Heart right ventricle (tissue), 16 donors: ENCODE measurements around the gene HMG20B. TPM values are rescaled to one million over a fixed set of nuclear protein-coding genes. Genes with fewer than 3 reads are reported as not detected.
A peak's percentile ranks its signal among the peaks of the same experiment; 100 is the strongest.
"Not testable (repeated sequence)": the region's sequence is repeated elsewhere in the genome, so short reads cannot be mapped to it uniquely, and the experiment has no call there.

Source experiments
- ATAC-seq, 8 donors: fragments of 200-7000 bp; cut with Tn5 transposase; one replicate each; pipeline ENCODE4 v1.9.1; 2020; ENCODE audit warnings: mild to moderate bottlenecking in 8 of 8, moderate library complexity in 8 of 8, moderate number of reproducible peaks in 1 of 8
- DNase-seq, 2 donors: peaks; one replicate each; pipeline ENCODE4 v3.0.0-alpha.2; 2020
- H3K27ac ChIP-seq, 10 donors: fragments of 200-600 bp; sonication (generic) in 2 of 10; one replicate each; pipeline versions ENCODE4 v1.5.0 to v1.8.0; 2020 to 2022; ENCODE audit warnings: mild to moderate bottlenecking in 3 of 10
- H3K27me3 ChIP-seq, 7 donors: fragments of 200-600 bp; one replicate each; pipeline ENCODE4 v1.8.0; 2021 to 2022; ENCODE audit warnings: mild to moderate bottlenecking in 2 of 7
- H3K36me3 ChIP-seq, 9 donors: fragments of 200-600 bp; sonication (generic) in 1 of 9; one replicate each; pipeline versions ENCODE4 v1.5.0 to v1.8.0; 2020 to 2022; ENCODE audit warnings: mild to moderate bottlenecking in 2 of 9
- H3K4me1 ChIP-seq, 9 donors: fragments of 200-600 bp; sonication (generic) in 1 of 9; one replicate each; pipeline versions ENCODE4 v1.5.0 to v1.8.0; 2020 to 2022; ENCODE audit warnings: mild to moderate bottlenecking in 4 of 9
- H3K4me3 ChIP-seq, 10 donors: fragments of 200-600 bp; sonication (generic) in 2 of 10; one replicate each; pipeline versions ENCODE4 v1.5.0 to v1.8.0; 2020 to 2022; ENCODE audit warnings: mild to moderate bottlenecking in 7 of 10, moderate library complexity in 2 of 10
- H3K9me3 ChIP-seq, 11 donors: fragments of 200-600 bp in 10 of 11; sonication (generic) in 2 of 11; one replicate each; pipeline versions ENCODE4 v1.5.0 to v1.8.0; 2013 to 2022; ENCODE audit warnings: mild to moderate bottlenecking in 2 of 11, control low read depth in 1 of 11, moderate library complexity in 1 of 11
- CTCF ChIP-seq, 9 donors: fragments of 200-600 bp; sonication (generic) in 2 of 9; IDR thresholded peaks; one replicate each; pipeline versions ENCODE4 v1.5.0 to v1.8.0; 2021 to 2022; ENCODE audit warnings: antibody characterized with exemption in 9 of 9, mild to moderate bottlenecking in 5 of 9, moderate library complexity in 1 of 9
- WGBS, 2 donors: extraction: QIAGEN DNeasy Blood & Tissue Kit; methylation state at CpG; one replicate each; pipeline ENCODE4 v1.1.7; 2013; ENCODE audit warnings: inconsistent platforms in 1 of 2; 5-methylcytosine and 5-hydroxymethylcytosine counted together
- intact Hi-C, 10 donors: fragments of 100-400 bp; cut with DNase I; formaldehyde crosslinking; loops; one replicate each; pipeline versions ENCODE4 v1.11.1 to v1.14.2; 2022
- polyA plus RNA-seq, 2 donors: library from polyadenylated mRNA; stranded (reverse); fragments of 200-250 nt; gene quantifications; one replicate each; pipeline ENCODE4 v1.2.3, GENCODE V29; 2013
- total RNA-seq, 10 donors: library from RNA; stranded (reverse); fragmentation: NEBNext Ultra II Directional in 3 of 10; extraction: Animal tissue kit (Norgen Biotek cat#: 25700) in 3 of 10; gene quantifications; one replicate each; pipeline versions ENCODE4 v1.2.1 to v1.2.4, GENCODE V29; 2021 to 2023
- donor health status: Arrhythmogenic right ventricular cardiomyopathy.
- donor health status: ischemic (EF 13 %, LVEDD 7.1; RV severe dilation, severe dysfunction).
- donor health status: healthy with polysubstance abuse.
- donor health status: DM: no; HTN: yes; CAD: no.
- donor health status: DM: no; HTN: no; CAD: no.
- donor health status: ischemic (EF 25% LVEDD 6.9; RV normal size, moderate dysfunction).
- donor health status: ischemic (EF 25% LVEDD 5.7; RV mildly dilated, moderate dysfunction).
- donor health status: healthy.
- donor health status: DM: yes; HTN: yes; CAD: no.
- donor health status: Ischemic cardiomyopathy.
- donor health status: ischemic (EF 35%, LVEDD 5.7; RV mildly dilated, moderate dysfunction).
- donor health status: nonischemic (EF 11% LVEDD 7.7; RV severe dilation, severe dysfunction).
- donor health status: DM: yes; HTN: yes; CAD: no.
- donor health status: PGD.
- donor health status: ischemic (EF 29% LVEDD 5.4; RV normal size, mild dysfunction).
- donor health status: nonischemic (EF 23%, LVEDD 6.1; RV moderate dilation, normal function).

The HMG20B gene
- total and polyA plus RNA-seq, 12 donors, result 19.5 to 73.3 (median 32.0) TPM

DNA sequence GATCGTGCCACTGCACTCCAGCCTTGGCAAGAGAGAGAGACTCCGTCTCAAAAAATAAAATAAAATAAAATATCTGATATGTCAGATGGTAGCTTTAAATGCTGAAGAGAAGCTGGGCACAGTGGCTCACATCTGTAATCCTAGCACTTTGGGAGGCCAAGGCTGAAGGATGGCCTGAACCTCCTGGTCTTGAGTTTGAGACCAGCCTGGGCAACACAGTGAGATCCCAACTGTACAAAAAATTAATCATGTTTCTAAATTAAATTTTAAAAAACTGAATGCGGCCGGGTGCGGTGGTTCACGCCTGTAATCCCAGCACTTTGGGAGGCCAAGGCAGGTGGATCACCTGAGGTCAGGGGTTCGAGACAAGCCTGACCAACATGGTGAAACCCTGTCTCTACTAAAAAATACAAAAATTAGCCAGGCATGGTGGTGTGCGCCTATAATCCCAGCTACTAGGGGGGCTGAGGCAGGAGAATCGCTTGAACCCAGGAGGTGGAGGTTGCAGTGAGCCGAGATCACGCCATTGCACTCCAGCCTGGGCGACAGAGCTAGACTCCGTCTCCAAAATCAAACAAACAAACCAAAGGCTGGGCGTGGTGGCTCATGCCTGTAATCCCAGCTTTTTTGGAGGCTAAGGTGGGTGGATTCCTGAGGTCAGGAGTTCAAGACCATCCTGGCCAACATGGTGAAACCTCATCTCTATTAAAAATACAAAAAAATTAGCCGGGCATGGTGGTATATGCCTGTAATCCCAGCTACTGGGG, 11.5 kb downstream of the HMG20B start:
- Histone ChIP-seq H3K4me1 (peaks cover 0 to 20% (median 11%) of the 10 kb centered on the region in 9 donors), H3K27me3 (peaks cover 11 to 33% (median 21%) of the 10 kb centered on the region in 7 donors)
- not testable (repeated sequence) for DNase-seq, H3K27ac ChIP-seq, H3K9me3 ChIP-seq, ATAC-seq, H3K4me3 ChIP-seq, H3K36me3 ChIP-seq
- 90 to 91% methylated on average over 15 of the region's 15 CpGs for WGBS, 2 donors
- intact Hi-C loops, result loop anchor here in 1 of 10 donors (5.0 kb wide), 1 partner anchor 33 kb away; no protein-coding TSS in a partner anchor

GRCh38 chr19:3585301-3586126, 12.8 kb downstream of the HMG20B start, which contains the start of gene GIPC3:
Gene GIPC3 (plus strand): TSS chr19:3585478. CDS start chr19:3585598, 120 bp downstream.
- peak within 1 kb of the TSS in 8 of 10 donors; percentile 11 to 75 (median 26) for H3K27ac ChIP-seq
- DNase-seq (no peak), ATAC-seq (peak in 2 of 8 donors; percentile 11 to 20)
- TF ChIP-seq CTCF (IDR thresholded peaks at IDR 0.05), result no peak
- H3K4me1 ChIP-seq, result peaks cover 0 to 20% (median 11%) of the 10 kb centered on the region in 9 donors
- 4 to 5% methylated on average over 73 to 81 of the region's 84 CpGs for WGBS, 2 donors
- H3K27me3 ChIP-seq, result peaks cover 11 to 33% (median 21%) of the 10 kb centered on the region in 7 donors
- H3K9me3 ChIP-seq, result no peaks in the 10 kb centered on the region
- peak within 1 kb of the TSS; percentile 12 to 62 (median 54) for H3K4me3 ChIP-seq
- H3K36me3 ChIP-seq, result peaks cover 0 to 5% (median 0%) of the 10 kb centered on the region in 9 donors
- intact Hi-C loops, result loop anchor here in 6 of 10 donors (1.0 to 2.0 kb wide), 2 partner anchors 33 kb away; no protein-coding TSS in a partner anchor

DNA sequence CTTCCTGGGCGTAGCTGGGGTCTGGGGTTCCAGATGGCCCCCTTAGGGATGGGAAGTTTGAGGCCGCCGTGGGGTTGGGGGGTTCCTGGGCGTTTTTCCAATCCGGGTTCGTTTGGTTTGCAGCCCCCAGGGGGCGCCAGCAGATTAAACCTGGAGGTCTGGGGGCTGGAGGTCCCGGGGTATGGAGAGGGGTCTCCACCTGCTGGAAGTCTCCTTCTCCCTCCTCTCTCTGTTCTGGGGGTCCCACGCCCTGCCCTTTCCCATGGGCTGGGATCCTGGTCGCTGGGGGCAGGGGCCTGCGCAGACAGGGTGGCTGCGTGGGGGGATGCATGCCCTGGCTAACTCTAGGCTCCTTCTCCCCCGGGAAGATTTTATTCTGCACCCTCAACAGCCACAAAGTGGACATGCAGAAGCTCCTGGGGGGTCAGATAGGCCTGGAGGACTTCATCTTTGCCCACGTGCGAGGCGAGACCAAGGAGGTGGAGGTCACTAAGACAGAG, 13.4 kb downstream of the HMG20B start:
- intact Hi-C loops, result loop anchor here in 6 of 10 donors (1.0 to 2.0 kb wide), 2 partner anchors 32 to 33 kb away; no protein-coding TSS in a partner anchor
- peak in 7 of 8 donors; percentile 10 to 74 (median 34) for ATAC-seq

More for the DNA sequence above, 13.4 kb downstream of the HMG20B start:
- peak overlapping the region; percentile 12 to 62 (median 54) for H3K4me3 ChIP-seq
- peaks cover 0 to 5% (median 0%) of the 10 kb centered on the region in 9 donors for H3K36me3 ChIP-seq
- DNase-seq, result no peak
- H3K9me3 ChIP-seq, result no peaks in the 10 kb centered on the region
- H3K27ac ChIP-seq, result peak overlapping the region in 6 of 10 donors; percentile 15 to 75 (median 45)
- 21 to 23% methylated on average over 15 to 16 of the region's 16 CpGs for WGBS, 2 donors
- peaks cover 0 to 20% (median 11%) of the 10 kb centered on the region in 9 donors for H3K4me1 ChIP-seq
- peak; percentile 26 to 73 (median 59) for TF ChIP-seq CTCF (IDR thresholded peaks at IDR 0.05)
- H3K27me3 ChIP-seq, result peaks cover 11 to 33% (median 21%) of the 10 kb centered on the region in 7 donors
